HG03066 (cell line): ENCODE results near the gene RASSF5.

ENCODE experiments used
- ATAC-seq: cut with Tn5 transposase; IDR thresholded peaks from one replicate; pipeline ENCODE4 v1.9.1; 2021; ENCODE audit warnings: low read depth; ENCODE audit not compliant: unreplicated experiment

Gene RASSF5

GRCh38 chr1:206540044-206540780, 32.9 kb downstream of the RASSF5 start:
- ATAC-seq, result no peak

- no peak for ATAC-seq
These were observed 34.0 kb downstream of the RASSF5 start for GRCh38 chr1:206541236-206541833.

- ATAC-seq, result peak; percentile 68
These were observed 37.4 kb downstream of the RASSF5 start for GRCh38 chr1:206544562-206545257.

GRCh38 chr1:206545351-206545750, 38.0 kb downstream of the RASSF5 start:
- no peak for ATAC-seq

- ATAC-seq, result no peak
These were observed 39.8 kb downstream of the RASSF5 start for GRCh38 chr1:206547104-206547503.

GRCh38 chr1:206550446-206550845, 43.1 kb downstream of the RASSF5 start:
- ATAC-seq, result no peak

GRCh38 chr1:206551296-206551985, 44.1 kb downstream of the RASSF5 start:
- ATAC-seq, result no peak

- no peak for ATAC-seq
These were observed 44.6 kb downstream of the RASSF5 start for GRCh38 chr1:206551986-206552326.

GRCh38 chr1:206554211-206554610, 46.9 kb downstream of the RASSF5 start:
- no peak for ATAC-seq

- ATAC-seq, result no peak
These were observed 47.6 kb downstream of the RASSF5 start for GRCh38 chr1:206554701-206555472.

GRCh38 chr1:206555473-206555935, 48.2 kb downstream of the RASSF5 start:
- no peak for ATAC-seq

- no peak for ATAC-seq
These were observed 48.9 kb downstream of the RASSF5 start for GRCh38 chr1:206556047-206556749.

- peak; percentile 55 for ATAC-seq
These were observed 49.7 kb downstream of the RASSF5 start for GRCh38 chr1:206556750-206557635.

- ATAC-seq, result no peak
These were observed 50.5 kb downstream of the RASSF5 start for GRCh38 chr1:206557636-206558473.

- no peak for ATAC-seq
These were observed 51.7 kb downstream of the RASSF5 start for GRCh38 chr1:206558794-206559671.

GRCh38 chr1:206559672-206559995, 52.3 kb downstream of the RASSF5 start:
- no peak for ATAC-seq
